ENCODE measurements around the gene RPP25L. TPM values are rescaled to one million over a fixed set of nuclear protein-coding genes. Genes with fewer than 3 reads are reported as not detected.

Gene RPP25L
- total RNA-seq, 4 donors from 2014 or later: 16.6 to 29.4 (median 21.2) TPM

DNA sequence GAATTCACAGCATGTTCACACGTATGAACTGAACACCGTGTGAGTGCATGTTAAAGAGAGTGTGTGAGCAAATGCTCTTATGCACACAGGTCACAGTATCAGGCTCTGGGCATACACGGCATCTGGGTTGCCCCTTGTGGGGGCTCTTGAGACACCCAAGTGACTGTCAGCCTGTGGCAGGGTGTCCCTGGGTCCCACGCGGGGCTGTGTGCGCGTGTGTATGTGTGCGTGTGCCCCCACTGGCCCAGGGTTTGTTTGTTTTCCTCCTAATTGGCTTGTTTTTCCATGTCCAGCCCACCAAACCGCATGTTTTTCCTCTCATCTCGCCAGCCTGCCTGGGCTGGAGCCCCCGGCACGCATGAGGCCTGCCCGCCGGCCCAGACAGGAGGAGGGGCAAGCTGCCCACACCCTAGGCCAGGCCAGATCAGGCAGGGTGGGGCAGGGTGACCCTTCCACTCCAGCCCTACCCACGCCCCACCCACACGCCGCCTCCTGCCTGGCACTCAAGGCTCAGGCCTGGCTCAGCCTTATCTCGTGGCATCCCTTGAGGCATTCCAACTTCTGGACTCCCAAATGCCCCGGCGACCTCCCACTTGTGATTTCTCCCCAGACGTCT lies 51.2 kb downstream of the RPP25L start:
- H3K27ac ChIP-seq: no peak overlapping the region
- H3K9me3 ChIP-seq: peaks cover 0 to 4% (median 0%) of the 10 kb centered on the region in 3 donors
- peaks cover 0 to 24% (median 7%) of the 10 kb centered on the region in 3 donors for H3K4me1 ChIP-seq
- TF ChIP-seq, protein P1, sequence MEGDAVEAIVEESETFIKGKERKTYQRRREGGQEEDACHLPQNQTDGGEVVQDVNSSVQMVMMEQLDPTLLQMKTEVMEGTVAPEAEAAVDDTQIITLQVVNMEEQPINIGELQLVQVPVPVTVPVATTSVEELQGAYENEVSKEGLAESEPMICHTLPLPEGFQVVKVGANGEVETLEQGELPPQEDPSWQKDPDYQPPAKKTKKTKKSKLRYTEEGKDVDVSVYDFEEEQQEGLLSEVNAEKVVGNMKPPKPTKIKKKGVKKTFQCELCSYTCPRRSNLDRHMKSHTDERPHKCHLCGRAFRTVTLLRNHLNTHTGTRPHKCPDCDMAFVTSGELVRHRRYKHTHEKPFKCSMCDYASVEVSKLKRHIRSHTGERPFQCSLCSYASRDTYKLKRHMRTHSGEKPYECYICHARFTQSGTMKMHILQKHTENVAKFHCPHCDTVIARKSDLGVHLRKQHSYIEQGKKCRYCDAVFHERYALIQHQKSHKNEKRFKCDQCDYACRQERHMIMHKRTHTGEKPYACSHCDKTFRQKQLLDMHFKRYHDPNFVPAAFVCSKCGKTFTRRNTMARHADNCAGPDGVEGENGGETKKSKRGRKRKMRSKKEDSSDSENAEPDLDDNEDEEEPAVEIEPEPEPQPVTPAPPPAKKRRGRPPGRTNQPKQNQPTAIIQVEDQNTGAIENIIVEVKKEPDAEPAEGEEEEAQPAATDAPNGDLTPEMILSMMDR (IDR thresholded peaks at IDR 0.05): no peak
- TF ChIP-seq POLR2A (IDR thresholded peaks at IDR 0.05) (no peak), EP300 (IDR thresholded peaks at IDR 0.05) (no peak), POLR2AphosphoS5 (IDR thresholded peaks at IDR 0.05) (no peak)
- 59 to 60% methylated on average over 2 to 11 of the region's 21 CpGs for WGBS, 2 donors (ENCODE audit: low coverage in 1 of 2)
- H3K27me3 ChIP-seq: peaks cover 78% of the 10 kb centered on the region
- ATAC-seq: no peak
- no peaks in the 10 kb centered on the region for H3K36me3 ChIP-seq
- no peak overlapping the region for H3K4me3 ChIP-seq

Small RNAs within 50 kb of the gene (small RNA-seq; reads per million reads assigned to genes)
- gene CCL27: 0 reads per million in 4 donors

Other genes with a start within 250 kb of the RPP25L start
- gene MYORG, start 235.2 kb downstream of the RPP25L start, total RNA-seq: 10 to 100 TPM in 3 of 4 donors, 1 to 10 TPM in 1; 4.3 to 33.7 (median 26.8) TPM
- 10 to 100 TPM; 11.2 to 18.4 (median 13.4) TPM for gene FAM219A, start 153.5 kb downstream of the RPP25L start, total RNA-seq
- gene DNAI1, start 153.3 kb downstream of the RPP25L start, total RNA-seq: not detected
- gene ENHO, start 89.1 kb downstream of the RPP25L start, total RNA-seq: 1 to 10 TPM in 1 of 4 donors, under 1 TPM in 2, not detected in 1; 0.30 to 1.1 (median 0.31) TPM
- 10 to 100 TPM in 1 of 4 donors, 1 to 10 TPM in 1, under 1 TPM in 2; 0.47 to 11.6 (median 1.6) TPM for gene CNTFR, start 22.4 kb downstream of the RPP25L start, total RNA-seq
- gene DCTN3, start 8.4 kb upstream of the RPP25L start, total RNA-seq: 100 to 1,000 TPM in 2 of 4 donors, 10 to 100 TPM in 2; 80.5 to 136 (median 98.7) TPM
- gene ARID3C, start 17.0 kb upstream of the RPP25L start, total RNA-seq: not detected
- 100 to 1,000 TPM in 1 of 4 donors, 10 to 100 TPM in 3; 58.2 to 152 (median 87.8) TPM for gene SIGMAR1, start 25.7 kb upstream of the RPP25L start, total RNA-seq
- gene GALT, start 34.6 kb upstream of the RPP25L start, total RNA-seq: 10 to 100 TPM; 19.1 to 51.4 (median 25.7) TPM
- gene IL11RA, start 40.1 kb upstream of the RPP25L start, total RNA-seq: 10 to 100 TPM; 31.8 to 80.2 (median 39.8) TPM
- not detected for gene CCL27, start 50.6 kb upstream of the RPP25L start, total RNA-seq
- gene CCL19, start 79.2 kb upstream of the RPP25L start, total RNA-seq: 1 to 10 TPM in 1 of 4 donors, not detected in 3; 1.2 TPM
- gene CCL21, start 98.0 kb upstream of the RPP25L start, total RNA-seq: 100 to 1,000 TPM in 2 of 4 donors, 10 to 100 TPM in 1, 1 to 10 TPM in 1; 6.5 to 207 (median 110) TPM